ENCODE data around the gene CHIT1.

CHIT1 gene

DNA sequence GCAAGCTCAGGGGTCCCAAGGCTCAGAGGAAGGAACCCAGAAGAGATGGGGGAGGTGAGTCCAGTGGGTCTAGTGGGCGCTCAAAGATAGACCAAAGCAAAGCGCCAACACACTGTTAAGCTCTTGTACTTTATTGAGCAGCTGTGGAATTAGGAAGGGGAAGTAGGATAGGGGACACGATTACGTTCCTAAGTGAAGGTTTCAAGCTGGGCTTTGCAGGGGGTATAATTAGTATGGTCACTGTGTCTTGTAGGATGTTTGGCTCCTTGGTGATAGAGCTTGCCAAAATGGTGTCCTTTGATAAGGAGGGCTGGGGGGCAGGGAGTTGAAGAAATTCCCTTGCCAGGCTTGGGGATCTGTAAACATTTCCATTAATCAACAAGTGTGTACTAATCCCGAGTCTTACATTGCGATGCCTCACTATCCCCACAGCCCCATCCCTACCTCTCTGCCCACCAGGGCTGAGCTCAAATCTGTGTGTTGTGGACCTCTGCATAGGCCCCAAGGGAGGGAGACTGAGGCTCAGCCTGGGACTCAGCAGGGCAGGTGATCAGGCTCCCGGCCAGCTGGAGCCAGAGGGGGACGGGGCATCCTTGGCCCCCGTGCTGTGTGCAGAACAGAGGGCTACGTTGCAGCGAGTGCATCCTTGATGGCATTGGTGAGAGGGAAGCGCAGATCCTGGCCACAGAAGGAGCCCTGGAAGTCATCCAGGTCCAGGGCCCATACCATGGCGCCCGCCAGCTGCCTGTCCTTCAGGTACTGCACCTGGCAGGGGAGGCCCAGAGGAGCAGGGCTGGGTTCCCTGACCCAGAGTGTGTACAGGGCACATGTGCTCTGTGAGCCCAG, 50.4 kb downstream of the CHIT1 start:
- Histone ChIP-seq H3K9ac (peak overlapping the region in 4 of 11 experiments; percentile 41 to 80 (median 64); a peak in 3 of 22 replicates), H3K4me1 (peaks cover 86 to 90% (median 88%) of the 10 kb centered on the region in 10 experiments), H3K27me3 (peaks cover 0 to 9% (median 0%) of the 10 kb centered on the region in 11 experiments; a peak in 3 of 22 replicates), H3K4me3 (peak overlapping the region in 2 of 10 experiments; percentile 7 to 20; a peak in 3 of 20 replicates), H3K36me3 (no peaks in the 10 kb centered on the region), H4K20me1 (no peaks in the 10 kb centered on the region), H3K9me3 (replicated peaks in 1 of 11) (no peaks in the 10 kb centered on the region), H3K27ac (peak overlapping the region in 8 of 11 experiments; percentile 45 to 79 (median 72); a peak in 14 of 22 replicates), H3K4me2 (peak overlapping the region; percentile 85 to 99 (median 94))
- TF ChIP-seq Cebpa-rat (IDR thresholded peaks at IDR 0.05): no peak

GRCh38 chr1:203178083-203178482, 51.4 kb downstream of the CHIT1 start:
- H3K4me2 ChIP-seq: peak overlapping the region; percentile 85 to 99 (median 94)
- H3K9me3 ChIP-seq (replicated peaks in 1 of 11): no peaks in the 10 kb centered on the region
- no peaks in the 10 kb centered on the region for H3K36me3 ChIP-seq
- TF ChIP-seq Cebpa-rat (IDR thresholded peaks at IDR 0.05): no peak
- peak overlapping the region in 2 of 10 experiments; percentile 7 to 44; a peak in 3 of 20 replicates for H3K4me3 ChIP-seq
- H3K4me1 ChIP-seq: peaks cover 95 to 100% (median 97%) of the 10 kb centered on the region in 10 experiments
- peak overlapping the region in 9 of 11 experiments; percentile 44 to 79 (median 70); a peak in 17 of 22 replicates for H3K27ac ChIP-seq
- H3K9ac ChIP-seq: peak overlapping the region in 8 of 11 experiments; percentile 37 to 80 (median 58); a peak in 14 of 22 replicates
- H4K20me1 ChIP-seq: peaks cover 0 to 2% (median 0%) of the 10 kb centered on the region in 11 experiments; a peak in 1 of 22 replicates
- H3K27me3 ChIP-seq: peaks cover 0 to 17% (median 0%) of the 10 kb centered on the region in 11 experiments; a peak in 3 of 22 replicates

GRCh38 chr1:203177470-203178039, 51.9 kb downstream of the CHIT1 start:
- H4K20me1 ChIP-seq: peaks cover 0 to 7% (median 0%) of the 10 kb centered on the region in 11 experiments; a peak in 1 of 22 replicates
- peak overlapping the region in 7 of 10 experiments; percentile 7 to 44 (median 18); a peak in 6 of 20 replicates for H3K4me3 ChIP-seq
- no peaks in the 10 kb centered on the region for H3K9me3 ChIP-seq (replicated peaks in 1 of 11)
- H3K27me3 ChIP-seq: peaks cover 0 to 17% (median 0%) of the 10 kb centered on the region in 11 experiments; a peak in 3 of 22 replicates
- TF ChIP-seq Cebpa-rat (IDR thresholded peaks at IDR 0.05): no peak
- H3K4me1 ChIP-seq: peaks cover 98 to 100% (median 100%) of the 10 kb centered on the region in 10 experiments
- H3K27ac ChIP-seq: peak overlapping the region in 9 of 11 experiments; percentile 44 to 79 (median 70); a peak in 17 of 22 replicates
- H3K4me2 ChIP-seq: peak overlapping the region; percentile 85 to 99 (median 94)
- H3K9ac ChIP-seq: peak overlapping the region in 9 of 11 experiments; percentile 23 to 80 (median 57); a peak in 16 of 22 replicates
- H3K36me3 ChIP-seq: no peaks in the 10 kb centered on the region

- Histone ChIP-seq H3K9ac (peak overlapping the region in 9 of 11 experiments; percentile 23 to 80 (median 57); a peak in 15 of 22 replicates), H3K27me3 (peaks cover 0 to 17% (median 0%) of the 10 kb centered on the region in 11 experiments; a peak in 3 of 22 replicates), H3K4me3 (peak overlapping the region in 4 of 10 experiments; percentile 7 to 44 (median 25); a peak in 2 of 20 replicates), H3K27ac (peak overlapping the region in 9 of 11 experiments; percentile 44 to 79 (median 70); a peak in 15 of 22 replicates), H3K4me1 (peaks cover 98 to 100% (median 100%) of the 10 kb centered on the region in 10 experiments), H3K36me3 (no peaks in the 10 kb centered on the region), H3K9me3 (replicated peaks in 1 of 11) (no peaks in the 10 kb centered on the region), H3K4me2 (peak overlapping the region; percentile 85 to 99 (median 94)), H4K20me1 (peaks cover 0 to 8% (median 0%) of the 10 kb centered on the region in 11 experiments; a peak in 1 of 22 replicates)
- TF ChIP-seq Cebpa-rat (IDR thresholded peaks at IDR 0.05): no peak
Measured at GRCh38 chr1:203177036-203177405, 52.5 kb downstream of the CHIT1 start.

- Histone ChIP-seq H4K20me1 (peaks cover 0 to 8% (median 0%) of the 10 kb centered on the region in 11 experiments; a peak in 2 of 22 replicates), H3K27me3 (peaks cover 0 to 17% (median 0%) of the 10 kb centered on the region in 11 experiments; a peak in 3 of 22 replicates), H3K36me3 (peaks cover 0 to 5% (median 0%) of the 10 kb centered on the region in 11 experiments; a peak in 5 of 22 replicates), H3K4me2 (peak overlapping the region; percentile 85 to 99 (median 94)), H3K4me3 (peak overlapping the region in 4 of 10 experiments; percentile 41 to 64 (median 47); a peak in 7 of 20 replicates), H3K9ac (peak overlapping the region in 9 of 11 experiments; percentile 37 to 80 (median 60); a peak in 14 of 22 replicates), H3K9me3 (replicated peaks in 1 of 11) (no peaks in the 10 kb centered on the region), H3K4me1 (peaks cover 92 to 100% (median 100%) of the 10 kb centered on the region in 10 experiments), H3K27ac (peak overlapping the region in 9 of 11 experiments; percentile 44 to 79 (median 70); a peak in 18 of 22 replicates)
- TF ChIP-seq Cebpa-rat (IDR thresholded peaks at IDR 0.05): no peak
Measured at GRCh38 chr1:203176273-203177035, 53.0 kb downstream of the CHIT1 start.

DNA sequence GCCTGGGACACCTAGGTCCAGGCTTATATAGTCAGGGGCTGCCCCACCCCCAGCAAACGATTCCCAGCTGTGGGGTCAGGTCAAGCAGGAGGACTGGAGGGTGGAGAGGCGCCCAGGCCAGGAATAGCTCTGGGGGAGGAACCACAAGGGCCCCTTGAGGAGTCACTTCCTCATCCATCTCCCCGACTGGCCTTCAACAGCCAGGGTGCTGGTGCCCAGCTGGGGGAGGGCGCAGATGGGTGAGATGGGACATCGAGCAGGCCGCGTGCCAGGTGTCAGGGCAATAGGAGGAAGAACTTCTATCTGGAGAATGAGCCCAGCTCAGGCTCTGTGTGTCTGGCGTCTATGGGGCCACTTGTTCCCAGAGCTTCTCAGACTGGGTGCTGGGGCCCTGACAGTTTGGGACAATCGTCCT, 53.6 kb downstream of the CHIT1 start:
- peak overlapping the region; percentile 35 to 80 (median 55); a peak in 17 of 22 replicates for H3K9ac ChIP-seq
- H3K27me3 ChIP-seq: peaks cover 0 to 17% (median 0%) of the 10 kb centered on the region in 11 experiments; a peak in 3 of 22 replicates
- H3K36me3 ChIP-seq: peaks cover 0 to 10% (median 0%) of the 10 kb centered on the region in 11 experiments; a peak in 5 of 22 replicates
- peak overlapping the region in 9 of 11 experiments; percentile 40 to 79 (median 65); a peak in 18 of 22 replicates for H3K27ac ChIP-seq
- TF ChIP-seq Cebpa-rat (IDR thresholded peaks at IDR 0.05): no peak
- H4K20me1 ChIP-seq: peaks cover 0 to 8% (median 0%) of the 10 kb centered on the region in 11 experiments; a peak in 2 of 22 replicates
- H3K4me2 ChIP-seq: peak overlapping the region; percentile 85 to 99 (median 94)
- H3K4me3 ChIP-seq: peak overlapping the region; percentile 12 to 64 (median 40); a peak in 15 of 20 replicates
- no peaks in the 10 kb centered on the region for H3K9me3 ChIP-seq (replicated peaks in 1 of 11)
- H3K4me1 ChIP-seq: peaks cover 86 to 100% (median 100%) of the 10 kb centered on the region in 10 experiments

DNA sequence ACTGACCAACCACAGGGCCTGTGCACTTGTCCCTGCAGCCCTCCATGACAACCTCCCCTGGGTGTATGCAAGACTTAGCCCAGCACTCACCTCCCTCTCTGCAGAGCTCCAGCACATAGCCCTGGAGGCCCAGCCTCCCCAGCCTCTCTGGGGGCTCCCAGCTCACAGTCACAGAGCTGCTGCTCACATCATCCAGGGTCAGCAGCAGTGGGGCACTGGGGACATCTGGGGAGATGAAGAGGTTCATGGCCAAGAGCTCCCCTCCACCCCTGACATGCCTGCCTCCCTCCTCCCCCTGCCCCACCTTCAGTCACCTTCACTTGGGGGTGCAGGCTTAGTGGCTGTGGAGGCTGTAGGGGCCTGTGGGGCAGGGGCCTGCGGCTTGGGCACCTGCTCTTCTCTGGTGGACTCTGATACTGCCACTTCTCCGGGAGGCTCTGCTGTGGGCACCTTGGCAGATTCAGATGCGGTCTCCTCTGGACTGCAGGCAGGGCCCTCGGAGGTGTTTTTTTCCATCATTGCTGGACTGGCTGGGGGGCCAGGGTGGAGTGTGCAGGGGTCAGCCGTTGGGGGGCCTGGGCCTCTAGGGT, 54.1 kb downstream of the CHIT1 start, which contains the start of gene MYBPH:
Gene MYBPH, minus strand, starts transcription at position 590 of the 590 bp plus-strand sequence. Its CDS starts 71 bp downstream, at position 519.
- TF ChIP-seq Cebpa-rat (IDR thresholded peaks at IDR 0.05): no peak
- H3K4me1 ChIP-seq: peaks cover 81 to 100% (median 99%) of the 10 kb centered on the region in 10 experiments
- peak within 1 kb of the TSS; percentile 12 to 64 (median 40); a peak in 16 of 20 replicates for H3K4me3 ChIP-seq
- peaks cover 0 to 15% (median 0%) of the 10 kb centered on the region in 11 experiments; a peak in 7 of 22 replicates for H3K36me3 ChIP-seq
- H3K27me3 ChIP-seq: peaks cover 0 to 17% (median 0%) of the 10 kb centered on the region in 11 experiments; a peak in 3 of 22 replicates
- H3K4me2 ChIP-seq: peak within 1 kb of the TSS; percentile 85 to 99 (median 94)
- H4K20me1 ChIP-seq: peaks cover 0 to 8% (median 0%) of the 10 kb centered on the region in 11 experiments; a peak in 3 of 22 replicates
- H3K27ac ChIP-seq: peak within 1 kb of the TSS in 9 of 11 experiments; percentile 40 to 79 (median 65); a peak in 18 of 22 replicates
- no peaks in the 10 kb centered on the region for H3K9me3 ChIP-seq (replicated peaks in 1 of 11)
- H3K9ac ChIP-seq: peak within 1 kb of the TSS; percentile 35 to 80 (median 55); a peak in 18 of 22 replicates

Measured in BLaER1 treated with 17β-estradiol and CSF1 and Interleukin-3, amounts not matched to agents 10 nM and 100 nM (cell line).